Fibroblast of upper back skin (primary cell): ENCODE measurements around the gene NKPD1.

Source experiments
- DNase-seq: peaks from one replicate; pipeline ENCODE4 v3.0.0-alpha.2; 2013

NKPD1 gene

DNA sequence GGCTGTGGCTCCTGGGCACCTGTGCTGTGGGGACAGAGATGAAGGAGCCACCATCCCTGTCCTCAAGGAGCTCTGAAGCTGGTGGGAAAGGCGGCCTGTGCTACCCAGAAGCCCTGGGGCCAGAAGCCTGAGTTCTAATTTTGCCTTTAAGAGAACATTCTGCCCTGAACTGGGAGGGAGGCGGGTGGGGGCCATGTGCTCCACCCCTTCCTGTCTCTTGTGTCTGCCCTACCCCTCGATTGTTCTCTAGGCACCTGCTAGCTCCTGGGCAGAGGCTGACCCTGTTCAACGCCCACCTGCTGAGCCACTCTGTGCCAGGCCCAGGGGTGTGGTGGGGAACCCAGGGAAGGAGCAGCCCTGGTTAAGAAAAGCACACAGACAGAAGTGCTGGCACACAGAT, 11.4 kb upstream of the NKPD1 start:
- DNase-seq = no peak

GRCh38 chr19:45171211-45171623, 10.4 kb upstream of the NKPD1 start:
- no peak for DNase-seq

DNA sequence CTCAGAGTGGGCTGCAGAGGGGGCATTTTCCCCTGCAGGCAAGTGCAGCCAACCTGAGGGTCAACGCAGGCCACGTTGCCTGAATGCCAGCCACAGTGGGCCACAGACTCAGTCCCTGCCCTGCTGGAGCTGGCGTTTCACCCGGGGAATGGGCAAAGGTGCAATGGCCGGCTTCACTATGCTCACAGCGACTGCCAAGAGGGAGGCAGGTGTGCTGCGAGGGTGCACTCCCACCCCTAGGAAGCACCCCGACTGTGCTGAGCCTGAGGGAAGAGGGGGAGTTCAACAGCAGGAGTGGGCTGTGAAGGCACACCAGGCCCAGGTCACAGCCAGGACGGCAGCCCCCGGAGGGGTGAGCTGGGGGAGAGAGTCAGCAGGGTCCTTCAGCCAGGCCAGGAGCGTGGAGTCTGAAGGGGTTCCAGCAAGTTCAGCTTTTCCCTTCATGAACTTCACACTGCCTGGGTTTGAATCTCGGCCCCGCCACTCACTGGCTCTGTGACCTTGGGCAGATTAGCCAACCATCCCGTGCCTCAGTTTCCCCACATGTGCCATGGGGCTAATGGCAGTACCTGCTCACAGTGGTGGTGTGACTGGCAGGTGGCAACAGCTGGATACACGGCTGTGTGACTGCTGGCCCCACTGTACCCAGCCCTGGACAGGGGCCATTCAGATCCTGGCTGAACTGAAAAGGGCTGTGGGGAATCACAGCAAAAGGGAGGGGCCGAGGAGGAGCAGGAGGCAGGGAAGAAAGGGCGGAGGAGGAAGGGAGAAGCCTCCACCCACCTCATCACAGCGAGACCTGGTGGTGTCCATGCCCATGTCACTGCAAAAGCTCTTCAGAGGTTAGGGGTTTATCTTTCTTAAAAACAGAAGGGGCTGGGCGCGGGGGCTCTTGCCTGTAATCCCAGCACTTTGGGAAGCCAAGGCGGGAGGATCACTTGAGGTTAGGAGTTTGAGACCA, 9.6 kb upstream of the NKPD1 start:
- DNase-seq = no peak

- DNase-seq = no peak
Observed at GRCh38 chr19:45169602-45170001, 8.8 kb upstream of the NKPD1 start.

- no peak for DNase-seq
Observed at GRCh38 chr19:45168767-45169351, 8.1 kb upstream of the NKPD1 start.

- no peak for DNase-seq
Observed at GRCh38 chr19:45166723-45167252, 6.0 kb upstream of the NKPD1 start.

- DNase-seq = peak; percentile 35
Observed at GRCh38 chr19:45164577-45165335, 4.0 kb upstream of the NKPD1 start.

- DNase-seq = no peak
Observed at GRCh38 chr19:45163751-45164460, 3.1 kb upstream of the NKPD1 start.

GRCh38 chr19:45163156-45163555, 2.4 kb upstream of the NKPD1 start:
- DNase-seq = no peak

DNA sequence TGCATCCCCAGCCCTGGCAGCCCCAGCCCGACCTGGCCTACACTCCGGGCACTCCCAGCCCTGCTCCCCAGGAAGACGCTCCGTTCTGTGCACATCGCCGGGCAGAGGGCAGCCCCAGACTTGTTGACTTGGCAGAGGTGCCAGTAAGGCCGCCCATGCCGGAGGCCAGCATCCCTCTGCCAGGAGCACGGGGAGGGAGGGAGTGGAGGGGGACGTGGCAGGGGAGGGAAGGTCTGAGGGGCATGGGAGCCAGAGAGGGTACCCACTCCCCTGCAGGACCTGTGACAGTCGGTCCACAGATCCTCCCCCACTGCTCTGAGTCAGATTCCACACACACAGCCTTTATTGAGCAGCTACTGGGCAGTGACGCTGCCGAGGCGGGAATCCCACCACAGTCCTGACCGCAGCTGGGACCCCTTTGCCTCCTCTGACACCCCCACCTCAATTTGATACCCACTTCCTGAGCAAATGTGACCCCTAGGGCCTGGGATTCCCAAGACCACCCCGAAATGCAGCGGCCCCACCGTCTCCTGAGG, 1.9 kb upstream of the NKPD1 start:
- no peak for DNase-seq

DNA sequence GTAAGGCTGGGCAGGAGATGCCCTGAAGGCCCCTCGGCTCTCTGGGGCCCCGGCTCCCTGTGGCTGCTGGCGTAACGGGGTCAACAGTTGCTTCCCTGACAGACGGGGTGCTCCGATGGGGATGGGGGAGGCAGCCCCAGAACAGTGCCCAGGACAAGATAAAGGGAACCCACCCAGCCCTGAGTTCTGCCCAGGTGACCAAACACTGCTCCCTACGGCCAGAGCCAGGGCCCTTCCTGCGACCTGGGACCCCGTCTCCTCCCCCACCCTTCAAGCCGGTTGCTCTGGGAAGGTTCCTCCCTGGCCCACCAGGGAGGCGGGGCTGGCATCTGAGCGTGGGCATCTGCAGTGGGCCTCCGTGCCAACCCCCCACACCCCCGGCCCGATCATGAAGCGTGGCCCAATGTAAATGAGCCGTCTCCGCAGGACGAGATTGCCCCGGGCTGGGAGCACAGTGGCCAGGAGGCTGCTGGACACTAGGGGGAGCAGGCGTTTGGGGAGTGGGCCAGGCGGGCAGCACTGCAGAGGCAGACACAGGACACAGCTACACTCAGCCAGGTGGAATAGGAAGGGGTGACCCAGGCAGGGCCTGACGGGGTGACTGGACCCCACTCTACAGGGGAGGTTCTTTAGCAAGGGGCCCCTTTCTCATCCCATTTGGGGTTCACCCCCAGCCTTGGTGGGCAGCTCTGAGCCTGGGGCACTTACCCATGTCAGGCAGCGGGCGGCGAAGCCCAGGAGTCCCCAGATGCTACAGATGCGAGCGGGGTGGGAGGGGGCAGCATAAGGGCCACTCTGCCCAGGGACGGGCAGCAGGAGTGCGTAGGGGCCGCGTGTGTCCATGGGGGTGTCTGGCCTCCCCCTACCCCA, 1.2 kb upstream of the NKPD1 start:
- DNase-seq = peak; percentile 25

DNA sequence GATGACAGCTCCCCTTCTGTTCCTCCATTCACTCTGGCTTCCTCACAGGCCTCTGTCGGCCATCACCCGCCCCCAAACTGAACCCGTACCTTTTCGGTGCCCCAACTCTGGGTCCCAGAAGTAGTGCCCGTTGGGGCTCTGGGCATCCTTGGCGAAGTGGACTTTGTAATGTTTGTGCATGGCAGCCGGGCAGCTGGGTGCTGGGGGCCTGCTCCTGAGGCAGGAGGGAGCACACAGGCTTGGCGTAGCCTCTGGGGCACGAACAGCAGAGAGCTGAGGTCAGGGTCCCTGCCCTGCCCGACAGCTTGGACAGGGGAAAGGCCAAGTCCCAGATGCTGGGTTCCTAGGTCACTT, 834 bp downstream of the NKPD1 start:
- DNase-seq = no peak

GRCh38 chr19:45159210-45159970, 1.4 kb downstream of the NKPD1 start:
- no peak for DNase-seq

DNA sequence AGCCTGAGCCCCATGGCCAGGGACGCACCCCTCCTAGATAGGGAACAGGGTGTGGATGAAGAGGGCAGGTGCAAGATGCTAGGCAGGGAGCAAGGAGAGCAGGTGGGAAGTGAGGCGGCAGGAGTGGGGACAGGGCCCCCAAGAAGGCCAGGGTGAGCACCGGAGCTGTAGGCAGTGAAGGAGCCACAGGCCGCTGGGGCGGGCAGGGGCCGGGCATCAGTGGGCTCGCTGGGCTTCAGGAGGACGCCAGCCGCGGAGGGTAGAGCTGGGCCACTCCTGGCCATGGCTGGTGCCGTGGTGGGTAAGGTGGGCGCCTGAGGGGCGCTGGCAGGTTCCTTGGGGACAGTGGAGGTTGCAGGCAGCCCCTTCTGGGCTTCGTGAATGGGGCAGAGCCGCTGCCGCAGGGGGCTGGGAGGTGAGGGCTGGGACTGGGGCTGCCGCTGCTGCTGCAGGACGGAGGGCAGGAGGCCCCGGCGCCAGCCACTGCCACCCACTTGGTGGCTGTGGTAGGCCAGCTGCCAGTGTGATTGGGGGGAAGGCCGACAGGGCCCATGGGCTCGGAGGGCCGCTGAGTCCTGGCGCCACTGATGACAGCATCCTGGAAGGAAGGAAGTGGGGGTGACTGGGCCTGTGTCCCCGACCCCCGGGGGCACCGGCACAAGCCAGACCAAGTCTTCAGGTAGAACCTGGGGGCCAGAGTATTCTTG, 2.1 kb downstream of the NKPD1 start:
- DNase-seq = no peak

GRCh38 chr19:45156751-45157150, 4.0 kb downstream of the NKPD1 start:
- no peak for DNase-seq

GRCh38 chr19:45156011-45156630, 4.7 kb downstream of the NKPD1 start:
- DNase-seq = no peak

GRCh38 chr19:45154064-45154827, 6.5 kb downstream of the NKPD1 start:
- peak; percentile 67 for DNase-seq

GRCh38 chr19:45153339-45154063, 7.3 kb downstream of the NKPD1 start:
- peak; percentile 37 for DNase-seq
